ENCODE data around the gene OR7G2.
"Not testable (repeated sequence)": the region's sequence is repeated elsewhere in the genome, so short reads cannot be mapped to it uniquely, and the experiment has no call there.

The OR7G2 gene

GRCh38 chr19:9073806-9074205 is 33.5 kb downstream of the OR7G2 start:
- no peak for DNase-seq (ENCODE audit: low read depth)

- not testable (repeated sequence) for DNase-seq (ENCODE audit: low read depth)
Measured at GRCh38 chr19:9071720-9072119, 35.6 kb downstream of the OR7G2 start.

DNA sequence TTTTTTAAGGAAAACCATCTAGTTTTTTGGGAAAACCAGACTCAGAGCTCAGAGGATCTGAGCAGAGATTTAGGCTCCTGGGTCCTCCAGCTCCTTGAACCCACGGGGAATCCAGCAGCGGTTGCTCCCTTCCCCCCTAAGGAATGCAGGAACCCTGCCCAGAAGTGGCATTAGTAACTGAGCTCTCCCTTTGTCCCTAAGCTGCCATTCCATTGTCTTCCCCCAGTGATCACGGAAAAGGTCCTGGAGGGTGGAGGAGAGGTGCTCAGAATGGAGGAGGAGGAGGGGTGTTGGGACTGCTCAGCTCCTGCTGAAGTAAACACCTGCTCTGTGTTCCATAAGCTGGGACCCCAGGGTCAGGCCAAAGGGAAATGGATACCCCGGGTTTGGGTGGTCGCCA is 37.2 kb downstream of the OR7G2 start:
- DNase-seq (ENCODE audit: low read depth) = no peak

- no peak for DNase-seq (ENCODE audit: low read depth)
Measured at GRCh38 chr19:9065457-9066014, 41.7 kb downstream of the OR7G2 start.

DNA sequence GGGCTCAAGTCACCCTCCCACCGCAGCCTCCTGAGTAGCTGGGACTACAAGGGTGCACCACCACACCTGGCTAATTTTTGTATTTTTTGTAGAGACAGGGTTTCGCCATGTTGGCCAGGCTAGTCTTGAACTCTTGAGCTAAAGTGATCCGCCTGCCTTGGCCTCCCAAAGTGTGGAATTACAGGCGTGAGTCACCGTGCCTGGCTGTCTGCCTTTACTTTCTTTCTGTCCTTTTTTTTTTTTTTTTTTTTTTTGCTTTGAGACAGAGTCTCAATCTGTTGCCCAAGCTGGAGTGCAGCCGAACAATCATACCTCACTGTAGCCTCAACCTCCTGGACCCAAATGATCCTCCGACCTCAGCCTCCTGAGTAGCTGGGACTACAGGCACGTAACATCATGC is 45.4 kb downstream of the OR7G2 start:
- no peak for DNase-seq (ENCODE audit: low read depth)

GRCh38 chr19:9060564-9061340 is 46.5 kb downstream of the OR7G2 start:
- no peak for DNase-seq (ENCODE audit: low read depth)

GRCh38 chr19:9058905-9059667 is 48.2 kb downstream of the OR7G2 start:
- DNase-seq (ENCODE audit: low read depth) = no peak

- no peak for DNase-seq (ENCODE audit: low read depth)
Measured at GRCh38 chr19:9057505-9058258, 49.6 kb downstream of the OR7G2 start.

DNA sequence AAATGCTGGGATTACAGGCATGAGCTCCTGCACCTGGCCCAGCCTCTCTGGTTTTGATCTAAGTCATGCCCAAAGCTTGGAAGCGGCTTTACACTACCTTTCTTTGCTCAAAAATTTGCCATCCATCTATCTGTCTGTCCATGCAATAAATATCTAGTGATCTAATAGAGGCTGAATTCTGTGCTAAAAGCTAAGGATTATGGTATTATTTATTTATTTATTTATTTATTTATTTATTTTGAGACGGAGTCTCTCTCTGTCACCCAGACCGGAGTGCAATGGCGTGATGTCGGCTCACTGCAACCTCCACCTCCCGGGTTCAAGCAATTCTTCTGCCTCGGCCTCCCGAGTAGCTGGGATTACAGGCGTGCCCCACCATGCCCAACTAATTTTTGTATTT is 51.1 kb downstream of the OR7G2 start:
- DNase-seq (ENCODE audit: low read depth) = not testable (repeated sequence)

- no peak for DNase-seq (ENCODE audit: low read depth)
Measured at GRCh38 chr19:9054765-9055164, 52.5 kb downstream of the OR7G2 start.

DNA sequence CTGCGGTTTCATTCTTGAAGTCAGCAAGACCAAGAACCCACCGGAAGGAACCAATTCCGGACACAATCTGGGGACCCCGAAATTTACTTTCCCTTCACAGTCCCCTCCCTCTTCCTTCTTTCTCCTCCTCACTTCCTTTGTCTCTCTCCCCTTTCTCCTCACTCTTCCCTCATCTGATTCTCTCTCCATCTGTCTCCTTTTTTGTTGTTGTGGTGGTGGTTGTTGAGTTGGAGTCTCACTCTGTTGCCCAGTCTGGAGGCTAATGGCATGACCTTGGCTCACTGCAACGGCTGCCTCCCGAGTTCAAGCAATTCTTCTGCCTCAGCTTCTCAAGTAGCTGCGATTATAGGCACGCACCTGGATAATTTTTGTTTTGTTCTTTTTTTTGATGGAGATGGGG is 53.1 kb downstream of the OR7G2 start:
- no peak for DNase-seq (ENCODE audit: low read depth)

- DNase-seq (ENCODE audit: low read depth) = not testable (repeated sequence)
Measured at GRCh38 chr19:9053674-9054073, 53.6 kb downstream of the OR7G2 start.

DNA sequence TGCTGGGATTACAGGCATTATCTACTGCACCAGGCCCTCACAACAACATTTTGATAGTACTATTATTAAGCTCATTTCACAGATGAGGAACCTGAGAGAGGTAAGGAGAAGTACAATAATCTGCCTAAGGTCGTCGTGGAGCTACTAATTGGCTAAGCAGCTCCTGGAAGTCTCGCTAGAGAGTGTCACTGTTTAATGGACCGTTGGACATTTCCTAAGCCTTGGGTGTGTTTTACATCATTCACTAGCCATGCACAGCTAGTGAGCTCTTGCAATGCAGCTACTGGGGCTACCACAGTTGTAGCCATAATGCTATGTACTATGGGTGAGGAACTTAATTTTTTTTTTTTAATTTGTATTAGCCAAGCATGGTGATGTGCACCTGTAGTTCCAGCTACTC is 54.4 kb downstream of the OR7G2 start:
- DNase-seq (ENCODE audit: low read depth) = no peak
